Head of caudate nucleus (tissue), 42 donors: ENCODE data around the gene ALDOC.
"Not testable (repeated sequence)": the region's sequence is repeated elsewhere in the genome, so short reads cannot be mapped to it uniquely, and the experiment has no call there.

Source experiments
- DNase-seq, 42 donors: peaks; one replicate each; pipeline versions ENCODE4 v3.0.0 to v3.0.0-alpha.2; 2020 to 2021; ENCODE audit warnings: mixed read lengths in 7 of 42
- intact Hi-C: fragments of 100-400 bp; cut with DNase I; formaldehyde crosslinking; loops from one replicate; pipeline ENCODE4 v1.15.0; 2022

ALDOC gene

DNA sequence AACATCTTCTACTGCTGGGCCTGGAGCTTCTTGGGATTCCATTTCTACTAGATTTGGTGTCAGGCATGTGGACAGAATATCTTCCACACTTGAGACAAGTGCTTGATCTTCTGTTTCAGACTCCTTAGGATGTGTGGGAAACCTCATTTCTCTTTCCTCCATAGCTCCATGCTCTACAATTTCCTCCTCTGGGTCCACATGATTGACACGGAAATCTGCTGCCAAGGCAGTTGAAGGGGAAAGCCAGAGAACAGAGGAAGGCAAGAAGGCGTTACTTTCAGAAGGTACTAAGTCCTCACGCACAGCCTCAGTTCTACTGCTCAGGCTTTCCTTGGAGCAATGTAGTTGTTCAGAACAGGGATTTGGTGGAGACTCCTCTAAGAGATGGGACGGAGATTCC, 15.6 kb upstream of the ALDOC start:
- intact Hi-C loops: no loop called here

DNA sequence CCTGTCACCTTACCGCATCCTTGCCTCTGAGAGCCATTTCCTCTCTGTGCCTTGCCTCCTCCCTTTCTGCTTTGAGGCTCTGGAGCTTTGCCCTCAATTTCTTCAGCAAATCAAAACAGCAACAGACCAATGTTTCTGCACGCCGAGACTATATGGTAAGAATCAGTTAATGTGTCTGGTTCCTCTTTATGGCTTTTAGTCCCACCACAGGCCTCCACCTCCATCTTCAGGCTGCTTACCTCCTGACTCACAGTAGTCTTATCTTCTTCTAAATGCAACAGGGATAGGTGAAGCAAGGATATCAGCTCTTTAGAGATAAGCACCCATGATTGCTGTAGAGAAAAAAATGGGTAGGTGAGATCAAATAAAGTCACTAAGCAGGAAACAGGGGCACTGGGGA, 9.2 kb upstream of the ALDOC start:
- intact Hi-C loops: no loop called here

More for the DNA sequence above, 15.6 kb upstream of the ALDOC start:
- no peak for DNase-seq

DNA sequence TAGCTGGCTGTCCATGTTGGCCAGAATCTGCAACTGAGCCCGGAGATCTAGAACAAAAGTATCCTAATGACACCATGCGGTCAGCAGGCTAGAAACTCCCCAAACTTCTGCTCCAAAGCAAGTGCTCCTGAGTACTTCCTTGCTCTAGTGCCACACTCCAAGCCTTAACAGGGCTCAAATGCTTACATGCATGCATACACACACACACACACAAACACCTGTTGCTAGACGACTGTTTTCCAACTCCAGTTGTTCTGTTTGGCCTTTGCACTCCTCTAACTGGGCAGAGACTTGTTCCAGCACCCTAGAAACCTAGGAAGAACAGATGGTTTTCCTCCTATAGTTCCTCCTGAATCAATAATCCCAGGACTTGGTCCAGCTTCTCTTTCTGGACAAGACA, 7.7 kb upstream of the ALDOC start:
- intact Hi-C loops: no loop called here
- no peak for DNase-seq

More for the DNA sequence above, 9.2 kb upstream of the ALDOC start:
- DNase-seq: no peak

DNA sequence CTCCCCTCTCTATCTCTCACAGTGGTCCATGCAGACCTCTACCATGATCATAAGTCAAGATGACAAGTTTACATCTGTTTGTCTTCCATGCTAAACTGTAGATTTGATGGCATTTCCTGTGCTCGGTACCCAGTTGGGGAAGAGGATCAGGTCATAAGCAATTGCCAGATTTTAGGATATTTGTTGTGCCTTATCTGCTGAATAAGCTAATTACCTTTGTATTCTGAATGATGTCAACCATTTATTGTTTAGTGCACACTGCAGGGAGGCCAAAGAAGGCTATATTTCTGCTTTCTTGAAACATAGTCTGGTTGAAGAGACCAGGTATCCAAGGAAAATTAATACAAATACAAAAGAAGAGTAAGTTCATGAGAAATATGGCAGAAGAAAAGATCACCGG, 5.8 kb upstream of the ALDOC start:
- no peak for DNase-seq
- intact Hi-C loops: no loop called here

DNA sequence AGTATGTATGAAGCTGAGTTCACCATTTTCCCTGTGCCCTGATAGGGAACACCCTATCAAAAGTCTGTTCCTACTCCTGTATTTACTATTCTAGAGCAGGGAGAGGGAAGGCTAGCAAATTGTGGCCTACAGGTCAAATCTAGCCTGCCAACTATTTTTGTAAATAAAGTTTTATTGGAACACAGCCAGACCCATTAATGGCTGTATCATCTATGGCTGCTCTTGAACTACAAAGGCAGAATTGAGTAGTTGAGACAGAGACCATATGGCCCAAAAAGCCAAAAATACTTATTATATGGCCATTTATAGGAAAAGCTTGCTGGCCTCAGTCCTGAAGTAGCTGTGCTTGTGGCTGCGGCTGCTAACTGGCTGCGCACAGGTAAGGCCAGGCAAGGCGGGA, 4.3 kb upstream of the ALDOC start:
- no peak for DNase-seq
- intact Hi-C loops: no loop called here

DNA sequence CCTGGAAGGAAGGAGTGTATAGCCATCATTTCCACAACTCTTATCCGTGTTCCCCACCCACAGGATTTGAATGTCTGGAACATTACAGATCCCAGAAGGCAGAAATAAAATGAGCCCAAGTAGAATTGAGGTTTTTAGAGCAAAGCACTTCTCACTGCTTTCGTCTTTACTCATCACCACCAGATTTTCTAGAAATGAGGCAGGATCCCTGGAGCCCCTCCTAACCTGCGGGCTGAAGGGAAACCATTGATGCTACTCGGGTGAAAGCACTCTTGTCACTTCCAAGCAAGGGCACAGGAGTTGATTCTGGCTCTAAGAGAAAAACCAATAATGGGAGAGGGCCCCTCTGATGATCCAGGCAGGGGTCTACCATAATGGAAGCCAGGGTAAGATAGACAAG, 2.8 kb upstream of the ALDOC start:
- no peak for DNase-seq
- intact Hi-C loops: no loop called here

DNA sequence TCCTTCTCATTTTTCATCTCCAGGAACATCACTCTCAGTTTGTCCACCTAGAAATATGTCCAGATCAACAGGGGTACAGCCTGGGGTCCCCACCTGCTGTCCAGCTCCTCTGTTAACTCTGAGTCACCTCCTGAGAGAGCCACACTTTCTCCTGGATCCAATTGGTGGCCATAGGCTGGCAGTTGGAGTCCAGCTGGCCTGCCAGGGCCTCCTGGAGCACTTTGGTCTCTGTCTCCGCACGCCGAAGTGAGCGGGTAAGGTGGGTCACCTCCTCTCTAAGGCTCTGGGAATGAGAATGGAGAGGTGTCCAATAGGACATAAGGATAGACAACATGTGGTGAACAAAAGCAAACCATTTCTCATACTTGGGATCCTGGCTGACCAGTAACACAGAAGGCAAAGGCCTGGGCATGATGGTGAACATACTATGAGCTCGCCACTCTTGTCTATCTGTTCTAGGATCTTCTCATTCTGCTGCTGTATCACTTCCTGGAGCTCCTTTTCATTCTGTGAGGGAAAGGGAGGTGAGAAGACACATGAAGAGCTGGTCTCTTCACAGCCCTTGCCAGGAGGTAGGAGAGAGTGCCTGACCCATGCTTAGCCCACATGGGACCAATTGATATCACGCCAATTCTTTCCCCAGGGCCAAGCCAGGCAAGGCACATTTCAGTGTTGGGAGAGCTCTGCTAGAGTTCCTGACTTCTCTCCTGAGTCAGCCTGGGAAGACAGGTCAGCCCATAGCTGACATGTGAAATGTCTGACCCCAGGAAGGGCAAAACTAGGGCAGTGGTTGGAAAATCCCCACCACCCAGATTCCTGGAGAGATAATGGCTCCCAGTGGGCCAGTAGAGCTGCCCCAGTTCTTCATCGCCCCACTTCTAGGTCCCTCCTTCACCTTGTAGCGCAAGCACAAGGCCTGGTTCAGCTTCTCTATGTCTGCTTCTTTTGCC, 1.8 kb upstream of the ALDOC start:
- no peak for DNase-seq
- intact Hi-C loops: no loop called here

DNA sequence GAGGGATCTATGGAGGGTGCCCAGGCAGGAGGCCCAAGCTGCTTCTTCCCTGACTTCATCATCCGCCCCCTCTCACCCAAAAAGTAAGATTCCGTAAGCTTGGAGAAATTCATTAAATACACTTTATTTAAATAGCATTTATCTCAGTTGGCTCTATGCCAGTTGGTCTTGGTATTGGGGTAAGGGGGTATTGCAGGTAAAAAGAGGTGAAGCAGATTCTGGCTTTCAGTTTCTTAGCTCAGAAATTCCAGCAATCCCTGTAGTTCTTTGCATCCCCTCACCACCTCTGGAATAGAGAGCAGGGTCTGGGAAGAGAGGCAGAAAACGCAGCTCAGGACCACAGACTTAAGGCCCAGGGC, 750 bp upstream of the ALDOC start:
- no peak for DNase-seq
- intact Hi-C loops: no loop called here

DNA sequence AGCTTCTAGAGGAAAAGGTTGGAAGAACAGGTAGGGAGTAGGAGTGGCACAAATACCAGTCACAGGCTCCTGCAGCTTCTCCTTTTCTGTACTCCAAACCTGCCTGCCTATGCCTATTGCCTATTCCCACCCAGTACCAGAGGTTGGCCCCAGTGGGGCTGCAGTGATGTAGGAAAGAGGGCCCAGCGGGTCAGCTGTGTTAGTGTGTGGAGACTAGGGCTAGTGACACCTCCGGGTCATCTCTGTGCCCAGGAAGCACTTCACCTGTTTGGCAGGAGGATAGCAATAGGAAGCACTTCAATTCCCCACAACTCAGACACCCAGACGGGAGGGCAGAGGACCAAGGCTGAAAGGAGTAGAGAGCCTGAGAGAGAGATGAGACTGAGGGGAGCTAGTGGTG, 679 bp downstream of the ALDOC start:
- intact Hi-C loops, DNase-seq: not testable (repeated sequence)

DNA sequence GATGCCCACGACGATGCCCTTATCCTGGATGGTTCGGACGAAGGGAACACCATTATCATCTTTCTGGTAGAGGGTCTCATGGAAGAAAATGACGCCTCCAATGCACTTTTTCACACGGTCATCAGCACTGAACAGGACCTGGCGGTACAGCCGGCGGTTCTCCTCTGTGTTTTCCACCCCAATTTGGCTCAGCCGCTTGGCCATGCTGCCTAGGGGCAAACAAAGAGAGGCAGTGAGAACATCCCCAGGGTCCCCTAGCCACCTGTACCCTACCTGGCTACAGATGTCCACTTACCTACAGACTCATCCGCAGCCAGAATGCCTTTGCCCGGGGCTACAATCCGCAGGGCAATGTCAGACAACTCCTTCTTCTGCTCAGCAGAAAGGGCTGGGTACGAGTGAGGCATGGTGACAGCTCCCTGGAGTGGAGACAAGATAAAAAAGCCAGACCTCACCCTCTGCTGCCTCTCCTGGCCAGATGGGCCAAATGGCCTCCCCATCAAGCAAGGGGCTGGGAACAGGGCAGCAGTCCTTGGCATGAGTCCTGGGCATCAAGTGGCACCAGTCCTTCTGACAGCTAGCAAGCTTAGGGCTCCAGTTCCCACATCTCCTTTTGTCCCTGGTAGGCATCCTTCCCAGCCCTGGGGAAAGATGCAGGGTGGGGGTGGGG, 1.4 kb downstream of the ALDOC start:
- DNase-seq: peak in 38 of 42 donors; percentile 19 to 78 (median 51)
- intact Hi-C loops: no loop called here

DNA sequence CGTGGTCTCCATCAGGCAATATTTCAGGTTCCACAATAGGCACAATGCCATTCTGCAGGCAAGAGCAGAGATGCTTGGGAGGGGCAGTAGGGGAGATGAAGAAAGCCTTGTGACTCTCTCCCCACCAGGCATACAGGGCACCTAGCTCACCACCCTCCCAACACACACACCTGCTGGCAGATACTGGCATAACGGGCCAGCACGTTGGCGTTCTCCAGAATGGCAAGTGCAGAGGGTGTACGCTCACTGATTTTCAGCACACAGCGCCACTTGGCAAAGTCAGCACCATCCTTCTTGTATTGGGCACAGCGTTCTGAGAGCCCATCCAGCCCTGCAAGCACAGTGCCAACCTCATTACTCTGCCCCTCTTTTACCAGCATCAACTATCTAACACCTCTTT, 2.2 kb downstream of the ALDOC start:
- DNase-seq: no peak
- intact Hi-C loops: no loop called here

DNA sequence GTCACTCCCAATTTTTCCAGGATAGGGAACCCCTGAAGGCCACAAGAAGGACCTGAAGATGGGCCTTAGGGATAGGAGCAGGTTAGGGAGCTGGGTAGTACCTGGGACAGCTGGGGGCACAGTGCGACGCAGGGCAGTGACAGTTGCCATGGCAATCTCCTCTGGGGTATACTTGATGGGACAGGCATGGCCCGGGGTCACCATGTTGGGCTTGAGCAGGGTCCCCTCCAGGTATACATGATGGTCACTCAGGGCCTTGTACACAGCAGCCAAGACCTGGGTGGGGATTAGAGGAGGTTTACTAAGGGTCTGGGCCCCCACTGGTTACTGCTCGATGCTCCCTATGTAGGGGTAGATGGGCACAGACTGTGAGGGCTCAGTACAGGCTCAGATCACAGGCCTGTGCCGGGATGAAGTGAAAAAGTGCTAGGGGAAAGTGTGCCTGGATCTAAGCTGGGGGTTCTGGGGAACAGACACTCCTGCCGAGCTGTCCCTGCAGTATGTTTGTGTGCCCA, 2.7 kb downstream of the ALDOC start:
- intact Hi-C loops: no loop called here
- no peak for DNase-seq

DNA sequence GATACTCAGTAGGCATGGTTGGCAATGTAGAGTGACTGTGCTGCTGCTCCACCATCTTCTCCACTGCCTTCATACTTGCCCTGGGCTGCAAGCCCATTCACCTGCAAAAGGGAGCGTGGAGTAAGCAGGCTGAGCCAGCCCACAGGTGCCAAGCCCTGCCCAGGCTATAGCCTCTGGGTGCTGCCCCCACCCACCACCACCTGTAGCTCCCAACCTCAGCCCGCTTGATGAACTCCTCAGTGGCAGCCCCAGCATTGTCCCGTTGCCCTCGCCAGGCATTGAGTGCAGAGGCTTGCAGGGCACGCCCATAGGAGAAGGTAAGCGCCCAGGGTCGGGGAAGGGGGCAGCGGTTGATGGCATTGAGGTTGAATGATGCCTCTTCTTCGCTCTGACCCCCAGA, 3.2 kb downstream of the ALDOC start:
- DNase-seq: no peak
- intact Hi-C loops: no loop called here

DNA sequence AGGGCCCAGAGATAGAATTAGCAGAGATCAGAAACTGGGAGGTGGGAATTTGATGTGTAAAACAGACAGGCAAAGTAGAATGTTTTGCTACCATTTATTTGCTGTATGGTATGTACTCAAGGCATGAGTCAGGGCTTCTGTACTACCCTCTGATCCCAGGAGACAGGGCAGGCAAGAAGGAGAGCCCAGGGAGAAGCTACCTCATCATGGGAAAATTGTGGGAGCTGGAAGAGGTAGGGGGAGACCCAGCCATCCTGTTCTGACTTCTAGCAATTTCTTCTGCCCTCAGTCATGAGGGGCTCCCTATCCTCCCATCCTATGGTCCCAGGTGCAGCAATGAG, 3.7 kb downstream of the ALDOC start:
- intact Hi-C loops: no loop called here
- DNase-seq: no peak

DNA sequence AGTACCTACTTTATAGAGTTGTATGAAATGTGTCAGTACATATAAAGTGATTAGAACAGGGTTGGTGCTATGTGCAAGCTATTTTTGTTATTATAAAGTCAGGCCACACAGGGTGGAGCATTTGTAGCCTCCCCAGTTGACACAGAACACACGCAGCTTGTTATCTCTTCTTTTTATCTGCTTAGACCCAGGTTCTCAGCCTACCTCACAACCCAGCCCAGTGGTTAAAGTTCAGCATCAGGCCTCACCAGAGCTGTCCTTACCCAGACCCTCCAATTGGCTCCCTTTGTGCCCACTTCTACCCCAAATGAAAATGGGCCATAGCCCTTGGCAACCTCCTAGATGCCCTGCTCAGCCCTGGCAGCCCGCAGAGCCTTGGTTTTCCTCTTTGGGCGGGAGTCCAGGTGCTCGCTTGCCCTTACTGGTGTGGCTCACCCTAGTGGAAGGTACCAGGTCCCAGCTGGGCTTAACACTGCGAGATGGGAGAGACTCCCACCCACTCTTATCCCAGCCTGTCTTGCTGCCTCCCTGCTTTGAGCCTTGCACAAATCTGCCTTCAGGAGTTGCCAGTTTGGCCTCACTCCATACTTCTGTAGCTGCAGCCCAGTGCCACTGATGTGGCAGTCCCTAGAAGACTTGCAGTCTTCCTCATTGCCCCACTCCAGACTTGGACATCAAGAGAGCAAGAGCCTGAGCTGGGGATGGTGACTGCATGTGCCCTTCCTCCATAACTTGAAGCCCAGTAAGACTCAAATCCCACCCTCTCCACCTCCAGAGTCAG, 4.2 kb downstream of the ALDOC start:
- DNase-seq: peak in 6 of 42 donors; percentile 7 to 50 (median 20)
- intact Hi-C loops: no loop called here

DNA sequence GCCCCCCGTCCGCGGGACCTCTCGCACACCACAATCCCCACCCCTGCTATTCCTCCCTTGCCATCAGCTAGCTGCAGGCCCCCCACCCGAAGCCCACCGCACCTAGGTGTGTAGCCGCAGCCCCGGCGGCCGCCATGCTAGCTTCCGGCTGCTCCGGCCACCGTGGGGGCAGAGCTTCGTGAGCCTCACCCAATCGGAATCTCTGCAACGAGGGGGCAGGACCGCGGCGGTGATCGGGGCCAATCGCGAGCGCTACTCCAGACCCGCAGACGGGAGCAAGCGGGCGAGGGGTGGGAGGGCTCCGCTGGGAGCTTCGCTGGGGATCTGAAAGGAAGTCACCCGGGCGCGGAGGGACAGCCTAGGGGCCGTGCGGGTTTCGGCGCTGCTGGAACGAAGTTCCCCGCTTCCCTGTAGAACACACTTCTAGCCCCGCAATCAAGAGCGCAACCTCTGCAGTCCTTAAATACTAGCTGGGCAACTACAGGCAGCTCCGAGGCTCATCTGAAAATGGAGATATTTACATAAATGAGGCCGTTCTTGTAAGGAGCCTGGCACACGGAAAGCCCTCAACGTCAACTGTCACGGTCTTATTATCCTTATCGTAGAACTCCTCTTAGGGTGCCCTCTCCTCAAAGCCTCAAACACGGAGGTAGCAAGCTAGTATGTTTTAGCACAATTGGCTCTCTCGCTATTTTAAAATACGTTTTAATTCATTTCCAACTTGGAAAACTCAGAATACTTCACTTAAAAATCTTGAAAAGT, 5.2 kb downstream of the ALDOC start, which contains the start of gene PIGS:
TSS of gene PIGS (minus strand) at position 164 of the 762 bp plus-strand sequence. CDS start at position 136, 28 bp downstream.
- DNase-seq: peak; percentile 94 to 99 (median 98)
- intact Hi-C loops: no loop called here

DNA sequence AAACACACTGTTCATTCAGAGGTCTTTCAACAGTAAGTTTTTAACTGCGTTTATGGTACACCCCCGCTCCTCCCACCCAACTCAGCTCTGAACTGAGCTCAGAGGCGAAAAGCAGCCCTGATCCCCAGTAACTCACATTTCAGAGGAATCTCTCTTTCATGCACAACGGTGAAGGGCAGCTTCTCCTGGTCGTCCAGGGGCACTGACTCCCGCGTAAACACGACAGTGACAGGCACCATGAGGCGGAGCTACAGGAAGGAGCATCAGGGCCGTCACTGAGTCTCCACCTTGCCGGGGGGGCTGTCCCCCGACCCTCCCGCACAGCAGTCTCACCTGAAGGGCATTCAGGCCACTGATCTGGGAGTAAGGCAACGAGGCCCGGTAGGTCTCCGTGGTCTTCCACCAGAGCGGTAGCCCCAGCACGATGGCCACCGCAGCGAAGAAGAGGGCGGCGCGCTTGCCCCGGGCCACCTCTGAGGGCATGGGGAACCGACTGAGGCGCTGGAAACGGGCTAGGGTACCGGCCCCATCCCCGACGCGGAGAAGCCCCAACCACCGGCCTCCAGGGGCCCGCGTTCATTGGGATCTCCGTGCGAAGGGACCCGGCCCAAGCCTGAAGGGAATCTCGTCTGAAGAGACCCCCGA, 5.9 kb downstream of the ALDOC start:
- DNase-seq: peak in 37 of 42 donors; percentile 15 to 79 (median 44)
- intact Hi-C loops: no loop called here

DNA sequence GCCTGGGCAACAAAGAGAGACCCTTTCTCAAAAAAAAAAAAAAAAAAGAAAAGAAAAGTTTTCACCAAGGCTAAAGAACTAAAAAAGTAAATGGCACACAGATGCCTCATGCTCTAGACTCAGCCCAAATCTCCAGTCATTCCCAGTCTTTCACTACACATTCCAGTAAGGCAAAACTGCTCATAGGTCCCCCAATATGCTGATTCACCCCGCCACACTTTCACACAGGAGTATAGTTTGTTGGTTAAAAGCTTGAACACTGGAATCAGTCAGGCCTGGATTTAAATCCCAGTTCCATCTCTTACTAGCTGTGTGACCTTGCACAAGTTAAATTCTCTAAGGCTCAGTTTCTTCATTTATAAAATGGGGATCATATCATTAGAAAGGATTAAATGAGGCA, 7.2 kb downstream of the ALDOC start:
- intact Hi-C loops: no loop called here
- no peak for DNase-seq
